GM18909 (cell line): ENCODE measurements around the gene MDGA2.

ENCODE experiments used
- ATAC-seq: cut with Tn5 transposase; IDR thresholded peaks from one replicate; pipeline ENCODE4 v1.9.1; 2021; ENCODE audit warnings: mild to moderate bottlenecking; ENCODE audit not compliant: unreplicated experiment, poor library complexity

Gene MDGA2

DNA sequence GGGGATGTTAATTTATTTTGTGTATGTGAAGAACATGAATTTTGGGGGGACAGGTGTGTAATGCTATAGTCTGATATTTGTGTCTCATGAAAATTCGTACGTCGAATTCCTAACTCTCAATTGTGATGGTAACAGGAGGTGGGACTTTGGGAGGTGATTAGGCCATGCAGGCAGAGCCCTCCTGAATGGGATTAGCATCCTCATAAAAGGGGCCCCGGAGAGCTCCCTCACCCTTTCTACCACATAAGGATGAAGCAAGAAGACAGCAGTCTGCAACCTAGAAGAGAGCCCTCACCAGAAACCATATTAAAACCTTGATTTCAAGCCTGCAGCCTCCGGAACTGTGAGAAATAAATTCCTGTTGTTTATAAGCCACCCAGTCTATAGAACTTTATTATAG is 165.4 kb downstream of the MDGA2 start:
- no peak for ATAC-seq

DNA sequence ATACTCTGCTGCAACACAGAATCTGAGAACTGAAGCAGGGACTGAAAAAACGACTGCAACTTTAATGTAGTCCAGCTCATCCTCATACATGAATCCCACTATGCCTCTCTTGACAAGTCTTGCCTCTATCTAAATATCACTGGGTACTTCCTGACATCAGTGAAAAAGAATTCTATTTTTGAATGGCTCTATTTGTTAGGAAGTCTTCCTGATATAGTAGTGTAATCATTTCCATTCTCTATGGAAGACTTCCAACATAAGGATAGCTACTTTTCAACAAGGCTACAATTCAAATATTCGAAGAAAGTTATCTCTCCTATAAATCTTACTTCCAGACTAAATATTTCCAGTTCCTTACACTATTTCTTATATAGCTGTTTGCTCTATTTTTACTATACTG is 167.5 kb downstream of the MDGA2 start:
- ATAC-seq, result no peak

- ATAC-seq, result no peak
Observed at GRCh38 chr14:47500369-47500768, 175.0 kb downstream of the MDGA2 start.

DNA sequence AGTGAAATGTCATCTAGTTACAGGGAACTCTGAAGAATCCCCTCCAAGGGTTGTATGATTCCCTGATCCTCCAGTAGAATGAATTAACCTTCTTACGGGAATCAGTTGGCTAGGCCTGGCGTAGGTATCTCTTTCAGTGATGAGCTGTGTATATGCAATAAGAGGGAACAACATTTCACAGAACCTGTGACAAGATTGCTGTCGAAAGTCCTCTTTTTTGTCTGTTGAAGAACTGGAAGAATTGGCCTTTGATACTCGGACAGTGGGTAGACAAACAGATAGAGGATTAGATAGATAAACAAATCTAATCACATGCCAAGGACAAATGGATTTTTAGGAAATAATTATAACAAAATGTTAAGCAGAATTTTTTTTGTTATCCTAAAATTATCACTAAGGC is 184.6 kb downstream of the MDGA2 start:
- no peak for ATAC-seq

GRCh38 chr14:47490353-47490752 is 185.1 kb downstream of the MDGA2 start:
- no peak for ATAC-seq

GRCh38 chr14:47485421-47485820 is 190.0 kb downstream of the MDGA2 start:
- ATAC-seq, result no peak

DNA sequence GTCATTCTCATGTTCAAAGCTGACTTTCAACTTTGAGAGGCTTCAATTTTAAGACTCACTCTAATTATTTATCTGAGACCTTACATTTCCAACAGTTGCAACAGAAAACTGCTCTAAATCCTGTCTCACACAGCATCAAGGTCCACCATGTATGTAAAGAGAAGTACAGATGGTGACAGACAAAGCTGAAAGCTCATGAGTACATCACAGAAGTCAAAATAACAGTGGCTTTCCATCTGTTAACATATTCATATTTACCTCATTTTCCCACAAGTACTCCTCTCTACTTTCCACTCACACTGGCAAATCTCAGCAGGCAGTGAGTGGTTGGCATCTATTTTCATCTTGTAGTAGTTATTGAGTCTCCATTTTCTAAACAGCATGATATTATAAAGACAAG is 192.0 kb downstream of the MDGA2 start:
- no peak for ATAC-seq

GRCh38 chr14:47471075-47471474 is 204.3 kb downstream of the MDGA2 start:
- ATAC-seq, result no peak

GRCh38 chr14:47466916-47467315 is 208.5 kb downstream of the MDGA2 start:
- no peak for ATAC-seq

DNA sequence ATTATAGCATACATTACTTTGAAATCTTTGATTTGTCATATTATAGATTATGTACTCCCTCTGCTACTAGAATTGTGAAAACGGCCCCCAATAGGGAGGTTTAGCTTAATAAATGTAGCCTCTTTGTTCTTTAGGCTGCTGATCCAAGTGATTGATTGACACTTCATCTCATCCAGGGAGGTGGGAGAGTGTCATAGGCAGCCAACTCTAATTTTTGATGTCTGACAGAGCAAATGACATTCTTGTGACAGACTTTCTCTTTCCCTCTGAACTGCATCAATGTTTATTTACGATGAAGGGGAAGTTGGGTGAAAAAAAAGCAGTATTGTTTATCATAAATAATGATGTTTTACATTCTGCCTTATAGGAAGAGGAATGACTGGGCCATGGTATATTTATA is 221.4 kb downstream of the MDGA2 start:
- ATAC-seq, result no peak

DNA sequence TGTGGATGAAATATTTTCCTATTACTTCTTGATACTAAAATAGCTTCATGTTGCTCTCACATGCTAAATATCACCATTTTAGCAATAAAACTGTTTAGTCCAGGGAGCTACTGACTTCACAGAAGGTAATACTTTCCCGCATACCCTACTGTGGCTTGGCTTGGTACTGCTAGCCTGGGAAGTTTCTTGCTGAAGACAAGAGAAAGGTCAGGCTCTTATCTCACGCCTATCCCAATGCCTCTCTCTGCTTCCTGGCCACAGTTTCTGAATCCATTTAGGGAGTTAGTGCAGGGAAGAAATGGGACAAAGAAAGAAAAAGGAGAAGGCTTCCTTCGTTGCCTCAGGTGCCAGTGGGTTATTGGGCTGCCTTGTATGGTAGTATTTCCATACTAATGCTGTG is 228.3 kb downstream of the MDGA2 start:
- no peak for ATAC-seq

- no peak for ATAC-seq
Observed at GRCh38 chr14:47442211-47442610, 233.2 kb downstream of the MDGA2 start.

DNA sequence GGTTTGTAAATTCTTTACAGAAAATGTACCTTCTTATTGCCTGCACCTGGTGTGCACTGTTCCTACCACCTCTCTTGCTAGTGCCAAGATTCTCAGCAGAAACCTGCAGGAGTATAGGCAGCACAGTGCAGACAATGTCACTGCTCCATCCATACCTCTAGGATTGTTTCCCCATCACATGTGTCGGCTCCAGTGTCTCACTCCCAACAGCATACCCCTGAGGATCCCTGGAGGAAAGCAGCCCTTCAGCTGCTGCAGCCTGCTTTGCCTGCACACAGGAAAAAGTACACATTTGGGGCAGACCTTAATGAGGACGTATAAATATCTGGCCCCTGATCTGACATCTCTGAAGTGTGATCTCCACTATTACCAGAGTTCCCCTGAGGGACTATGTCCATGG is 235.5 kb downstream of the MDGA2 start:
- no peak for ATAC-seq

GRCh38 chr14:47438650-47439140 is 236.7 kb downstream of the MDGA2 start:
- ATAC-seq, result no peak

DNA sequence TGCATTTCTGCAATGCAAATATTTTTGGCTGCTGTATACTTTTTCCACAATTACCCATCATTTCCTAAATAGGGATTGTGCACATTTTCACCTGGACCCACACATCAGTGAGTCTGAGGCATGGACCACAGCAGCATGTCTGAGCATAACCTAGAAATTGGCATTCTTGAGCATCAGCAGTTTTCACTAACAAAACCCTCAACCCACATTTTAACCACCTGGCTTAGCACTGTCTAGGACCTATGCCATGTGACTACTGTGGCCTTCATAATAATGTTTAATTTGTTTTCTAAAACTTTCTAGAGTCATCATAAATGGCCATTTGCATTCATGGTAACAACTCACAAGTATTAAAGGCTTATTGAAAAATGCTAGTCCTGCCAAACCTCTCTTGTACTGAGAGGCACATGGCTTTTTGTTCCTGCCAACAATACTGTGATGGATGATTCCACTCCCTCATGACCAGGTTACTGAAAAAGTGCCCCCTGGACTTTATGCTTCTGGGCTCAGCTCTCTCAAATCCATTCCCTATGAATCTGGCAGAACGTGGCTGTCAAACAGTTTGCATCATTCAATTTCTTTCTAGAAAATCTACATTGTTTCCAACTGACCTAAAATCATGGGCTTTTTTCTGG is 240.0 kb downstream of the MDGA2 start:
- no peak for ATAC-seq

DNA sequence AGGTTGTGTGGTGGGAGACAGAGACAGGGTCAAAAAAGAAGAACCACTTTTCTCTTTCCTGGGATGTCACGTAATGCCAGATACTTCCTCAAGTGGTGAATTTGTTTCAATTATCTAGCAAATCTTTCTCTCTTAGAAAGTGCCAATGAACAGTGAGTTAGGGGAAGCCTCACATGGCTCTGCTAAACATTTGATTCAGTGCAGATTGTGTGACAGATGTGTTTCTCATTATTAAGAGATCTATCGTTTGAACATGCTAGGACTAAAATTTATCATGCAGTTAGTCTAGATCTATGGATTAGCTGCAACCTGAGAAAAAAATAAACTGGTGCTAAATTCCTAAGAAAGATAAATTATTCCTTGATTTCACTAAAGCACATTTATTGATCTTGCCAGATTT is 247.8 kb downstream of the MDGA2 start:
- ATAC-seq, result no peak

GRCh38 chr14:47425302-47425701 is 250.1 kb downstream of the MDGA2 start:
- no peak for ATAC-seq

GRCh38 chr14:47422191-47422590 is 253.2 kb downstream of the MDGA2 start:
- no peak for ATAC-seq

- no peak for ATAC-seq
Observed at GRCh38 chr14:47411523-47411922, 263.9 kb downstream of the MDGA2 start.

DNA sequence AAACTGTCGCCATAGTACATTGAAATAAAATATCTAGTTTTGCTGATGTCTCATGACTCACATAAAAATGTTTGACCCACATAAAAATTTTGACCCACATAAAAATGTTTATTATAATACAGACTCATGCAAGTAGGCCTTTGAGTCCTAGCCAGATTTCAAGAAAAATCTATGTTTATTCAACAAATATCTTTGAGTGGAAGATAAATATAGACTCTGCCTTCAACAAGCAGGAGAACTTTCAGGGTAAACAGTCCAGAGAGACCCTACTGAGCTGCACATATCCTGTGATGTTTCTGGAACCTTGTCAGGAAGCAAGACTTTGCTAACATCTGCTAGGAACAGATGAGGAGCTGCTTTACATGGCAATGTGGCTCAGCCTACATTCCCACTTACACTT is 283.1 kb downstream of the MDGA2 start:
- ATAC-seq, result no peak

DNA sequence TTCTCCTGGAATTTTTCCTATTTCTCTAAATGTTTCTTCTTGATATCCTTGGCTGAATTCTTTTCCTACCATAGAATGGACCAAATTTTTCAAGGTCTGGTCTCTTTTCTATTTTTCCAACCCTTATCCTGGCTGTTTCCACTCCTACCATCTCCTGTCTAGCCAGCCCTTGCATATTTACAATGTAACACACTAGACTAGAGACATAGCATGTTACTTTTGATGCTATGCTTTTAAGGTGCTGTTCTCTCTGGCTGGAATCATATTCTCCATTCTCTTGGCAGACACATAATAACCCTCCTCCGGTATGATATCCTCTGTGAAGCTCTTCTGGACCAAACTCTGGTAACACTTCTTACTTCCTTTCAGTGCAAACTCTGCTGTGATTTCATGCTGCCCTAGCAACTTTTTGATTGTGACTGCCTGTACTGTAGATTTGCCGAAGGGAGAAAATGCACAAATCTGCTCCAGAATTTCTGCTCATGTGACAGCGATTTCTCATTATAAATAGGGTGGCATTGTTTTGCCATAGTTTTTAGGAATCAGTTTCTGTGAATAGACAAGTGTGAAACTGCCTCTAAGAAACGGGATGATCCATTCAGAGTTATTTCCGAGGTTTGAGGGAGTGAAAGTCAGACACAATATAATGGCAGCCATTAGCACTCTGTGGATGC is 284.4 kb downstream of the MDGA2 start:
- no peak for ATAC-seq

- ATAC-seq, result no peak
Observed at GRCh38 chr14:47389535-47389934, 285.9 kb downstream of the MDGA2 start.
